Jurkat, Clone E6-1 (cell line): Measurements from ENCODE around the gene KIFC3.

Source experiments
- DNase-seq: peaks from one replicate; pipeline ENCODE4 v3.0.0-alpha.2; 2011; ENCODE audit warnings: low read depth, low spot score
- H3K4me3 ChIP-seq: 2 replicates; pipeline ENCODE4 v1.5.1; 2011; ENCODE audit warnings: mild to moderate bottlenecking, low read length, control low read depth, moderate library complexity

KIFC3 gene

DNA sequence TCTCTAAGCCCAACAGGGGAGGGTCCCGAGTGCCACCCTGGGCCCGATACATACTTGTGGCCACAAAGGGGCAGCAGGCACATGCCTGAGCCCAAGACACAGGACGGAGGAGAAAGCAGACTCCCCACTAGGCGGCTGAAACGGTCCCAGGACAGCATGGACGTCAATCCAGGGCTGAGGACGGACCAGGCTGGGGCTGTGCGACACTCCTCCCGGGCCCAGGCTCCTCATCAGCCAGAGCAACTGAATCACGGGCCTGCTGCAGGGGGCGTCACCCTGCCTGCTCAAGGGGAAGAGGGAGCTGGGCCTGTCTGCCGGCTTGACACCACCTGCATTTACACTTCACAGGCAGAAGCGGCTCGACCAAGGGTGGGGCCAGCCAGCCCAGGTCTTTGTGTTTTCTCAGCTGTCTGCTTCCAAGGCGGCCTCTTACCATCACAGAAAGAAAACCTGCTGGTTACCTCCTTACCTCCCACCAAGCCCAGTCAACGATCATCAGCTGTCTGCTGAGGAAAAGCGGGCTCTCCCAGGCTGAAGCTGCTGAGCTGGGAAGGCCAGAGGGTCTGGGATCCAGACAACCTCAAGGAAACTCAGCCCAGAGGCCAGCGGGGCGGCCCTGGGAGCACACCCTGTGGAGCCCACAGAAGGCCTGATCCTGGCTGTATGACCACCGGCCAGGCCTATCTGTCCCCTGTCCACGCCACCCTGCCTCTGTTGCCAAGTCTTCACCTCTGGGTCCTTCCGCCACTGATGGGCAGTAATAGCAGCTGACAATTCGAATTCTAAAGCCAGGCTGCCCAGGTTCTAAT, 26.4 kb downstream of the KIFC3 start:
- DNase-seq, result no peak
- H3K4me3 ChIP-seq, result no peak overlapping the region

DNA sequence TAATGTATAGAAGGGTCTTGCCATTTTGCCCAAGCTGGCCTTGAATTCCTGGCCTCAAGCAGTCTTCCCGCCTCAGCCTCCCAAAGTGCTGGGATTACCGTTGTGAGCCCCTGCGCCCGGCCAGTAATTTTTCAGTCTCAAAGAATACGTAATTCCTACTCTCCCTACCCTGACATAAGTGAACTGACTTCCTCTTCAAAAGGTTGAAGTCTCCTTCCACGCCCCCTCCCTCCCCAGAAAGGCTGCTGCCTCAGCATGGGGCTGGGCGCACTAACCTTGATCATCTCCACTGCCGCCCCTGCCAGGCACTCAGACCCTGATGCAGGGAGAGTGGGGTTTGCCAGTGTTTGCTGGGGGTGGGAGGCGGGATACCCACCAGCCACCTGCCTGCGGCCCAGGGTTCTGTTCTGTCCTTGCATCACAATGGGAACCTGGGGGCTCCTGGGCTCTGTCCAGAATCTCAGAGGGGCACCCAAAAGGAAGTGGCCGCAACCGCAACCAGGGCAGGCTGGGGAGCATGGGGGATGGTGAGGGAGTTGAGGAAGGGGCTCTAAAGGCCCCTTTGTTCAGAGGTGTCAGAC, 27.5 kb downstream of the KIFC3 start:
- no peak overlapping the region for H3K4me3 ChIP-seq

DNA sequence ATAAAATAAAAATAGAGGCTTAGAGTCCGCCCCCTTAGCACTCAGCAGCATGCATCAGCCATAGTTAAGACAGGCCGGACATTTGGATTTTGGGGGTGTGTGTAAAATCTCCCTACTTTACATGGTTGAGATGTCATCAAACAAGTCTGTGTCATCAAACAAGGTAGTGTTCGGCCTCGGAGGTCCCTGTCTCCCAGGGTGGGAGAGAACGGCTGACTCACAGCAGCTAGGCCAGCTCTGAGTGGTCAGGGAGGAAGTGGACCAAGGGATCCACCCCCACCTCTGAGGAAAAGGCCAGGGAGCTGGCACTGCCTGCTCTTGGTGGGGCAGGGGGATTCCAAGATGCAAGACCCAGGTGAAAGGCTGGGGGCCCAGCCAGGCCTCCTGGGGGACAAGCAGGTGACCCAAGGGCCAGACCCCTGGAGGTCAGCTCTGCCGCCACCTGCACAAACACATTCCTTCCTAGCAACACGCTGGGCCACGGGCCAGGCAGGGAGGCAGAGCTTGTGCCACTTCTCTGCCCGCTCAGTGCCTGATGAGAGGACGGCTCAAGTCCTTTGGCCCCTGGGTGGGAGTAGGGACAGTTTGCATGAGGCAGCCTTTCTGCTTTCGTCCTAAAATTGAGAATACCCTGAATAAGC, 28.5 kb downstream of the KIFC3 start:
- no peak for DNase-seq
- no peak overlapping the region for H3K4me3 ChIP-seq

More for the DNA sequence above, 27.5 kb downstream of the KIFC3 start:
- DNase-seq, result no peak

DNA sequence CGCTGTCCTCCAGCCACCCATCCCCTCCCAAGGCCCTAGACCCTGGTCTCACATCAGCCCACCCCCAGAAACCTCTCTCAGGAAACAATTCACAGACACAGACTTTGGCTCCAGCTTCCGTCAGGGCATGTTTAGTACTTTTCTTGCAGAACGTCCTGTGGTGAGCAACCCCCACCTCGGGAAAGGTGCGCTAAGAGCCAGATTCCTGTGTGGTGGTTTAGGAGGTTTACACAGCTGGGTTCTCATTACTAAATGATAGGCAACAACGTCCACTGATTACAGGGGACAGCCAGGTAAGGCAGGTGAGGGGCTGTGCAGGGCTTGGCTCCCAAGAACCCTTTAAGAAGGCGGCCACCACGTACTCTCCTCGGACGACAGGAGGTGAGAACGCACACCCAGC, 29.3 kb downstream of the KIFC3 start:
- no peak overlapping the region for H3K4me3 ChIP-seq
- DNase-seq, result no peak

DNA sequence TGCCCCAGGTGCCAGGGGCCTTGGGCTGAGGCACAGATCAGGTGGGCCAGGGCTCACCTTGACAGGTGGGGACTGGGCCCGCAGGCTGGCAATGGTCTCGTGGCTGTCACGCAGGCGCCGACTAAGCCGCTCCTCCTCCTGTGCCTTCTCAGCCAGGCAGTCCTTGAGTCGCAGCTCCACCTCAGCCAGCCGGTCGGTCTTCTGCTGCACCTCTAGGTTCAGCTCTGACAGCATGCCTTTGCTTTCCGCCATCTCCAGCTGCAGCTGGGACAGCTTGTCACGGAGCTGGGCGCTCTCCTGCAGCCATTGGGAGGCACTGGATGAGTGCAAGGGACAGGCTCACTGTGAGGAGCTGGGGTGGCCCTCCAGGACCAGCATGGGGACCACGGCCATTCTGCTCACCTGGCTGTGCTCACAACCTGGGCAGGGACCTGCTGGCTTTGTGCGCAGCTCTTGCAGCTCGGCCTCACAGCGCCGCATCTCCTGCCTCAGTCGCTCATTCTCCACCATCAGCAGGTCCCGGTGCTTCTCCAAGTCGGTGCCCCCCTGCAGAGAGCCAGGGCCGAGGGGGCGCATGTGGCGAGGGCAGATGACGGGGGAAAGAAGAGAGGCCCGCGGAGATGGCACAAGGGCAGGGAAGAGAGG, 31.0 kb downstream of the KIFC3 start:
- DNase-seq, result no peak

DNA sequence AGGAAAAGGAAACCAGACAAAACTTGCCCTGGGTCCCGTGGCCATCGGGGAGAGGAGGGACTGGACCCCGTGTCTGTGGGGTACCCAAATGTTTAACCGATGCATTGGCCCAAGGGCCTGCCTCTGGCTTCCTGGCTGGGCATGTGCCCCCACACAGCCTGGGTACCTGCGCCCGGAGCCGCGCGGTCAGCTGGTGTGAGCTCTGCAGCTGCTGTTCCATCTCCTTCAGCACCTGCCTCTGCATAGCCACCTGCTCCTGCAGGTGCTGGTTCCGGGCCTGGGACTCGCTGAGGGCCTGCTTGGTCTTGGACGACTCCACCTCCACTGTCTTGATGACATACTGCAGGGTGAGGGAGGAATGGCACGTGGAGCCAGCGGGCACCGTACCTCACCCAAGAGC, 31.9 kb downstream of the KIFC3 start:
- DNase-seq, result no peak
- no peak overlapping the region for H3K4me3 ChIP-seq

More for the DNA sequence above, 31.0 kb downstream of the KIFC3 start:
- no peak overlapping the region for H3K4me3 ChIP-seq

DNA sequence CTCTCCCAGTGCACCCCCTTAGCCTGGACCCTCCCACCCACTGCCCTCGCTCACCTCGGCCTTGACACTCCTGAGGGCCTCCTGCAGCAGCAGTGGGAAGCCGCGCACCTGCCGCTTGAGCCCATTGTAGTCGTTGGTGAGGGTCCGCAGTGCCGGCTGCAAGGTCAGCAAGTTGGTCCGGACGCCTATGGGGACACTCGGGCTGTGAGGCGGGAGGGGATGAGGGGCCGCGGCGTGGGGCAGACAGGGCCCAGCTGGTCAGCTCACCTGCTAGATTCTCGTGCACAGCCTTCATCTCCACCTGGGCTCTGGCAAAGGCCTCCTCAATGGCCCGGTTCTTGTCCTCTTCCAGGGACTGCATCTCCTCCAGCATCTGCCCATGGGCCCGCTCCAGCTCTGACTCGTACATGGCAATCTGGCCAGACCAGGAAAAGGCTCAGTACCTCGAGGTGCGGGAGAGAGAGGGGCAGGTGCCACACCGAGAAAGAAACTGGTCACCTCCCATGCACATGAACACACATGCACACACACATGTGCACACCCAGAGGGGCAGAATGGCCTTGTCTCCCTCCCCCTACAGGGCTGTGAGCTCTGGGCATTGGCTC, 32.6 kb downstream of the KIFC3 start:
- no peak for DNase-seq
- H3K4me3 ChIP-seq, result no peak overlapping the region

DNA sequence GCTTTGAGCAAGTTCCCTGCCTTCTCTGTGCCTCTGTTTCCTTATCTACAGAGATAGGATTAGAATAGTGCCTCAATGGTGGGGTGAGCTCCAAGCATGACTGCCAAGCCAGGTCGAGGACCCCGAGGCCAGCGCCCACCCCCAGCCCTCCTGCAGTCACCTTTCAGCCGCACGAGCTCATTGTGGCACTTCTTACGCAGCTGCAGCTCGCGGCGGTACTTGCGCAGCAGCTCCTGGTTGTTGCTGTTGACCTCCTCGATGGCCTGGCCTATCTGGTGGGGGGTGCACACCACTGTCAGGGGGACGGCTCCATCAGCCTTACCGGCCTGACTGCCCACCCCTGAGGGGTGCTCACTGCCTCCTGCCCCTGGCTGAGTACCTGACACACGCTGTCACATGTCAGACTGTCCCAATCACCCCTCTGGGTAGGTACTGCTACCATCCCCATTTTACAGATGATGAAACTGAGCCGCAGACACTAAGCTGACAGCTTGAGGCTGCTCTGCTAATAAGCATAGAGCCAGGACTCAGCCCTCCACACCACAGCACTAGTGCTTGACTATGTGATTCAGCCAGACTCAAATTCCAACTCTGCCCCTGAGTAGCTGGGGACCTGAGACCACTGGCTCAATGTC, 35.5 kb downstream of the KIFC3 start:
- no peak overlapping the region for H3K4me3 ChIP-seq
- no peak for DNase-seq

DNA sequence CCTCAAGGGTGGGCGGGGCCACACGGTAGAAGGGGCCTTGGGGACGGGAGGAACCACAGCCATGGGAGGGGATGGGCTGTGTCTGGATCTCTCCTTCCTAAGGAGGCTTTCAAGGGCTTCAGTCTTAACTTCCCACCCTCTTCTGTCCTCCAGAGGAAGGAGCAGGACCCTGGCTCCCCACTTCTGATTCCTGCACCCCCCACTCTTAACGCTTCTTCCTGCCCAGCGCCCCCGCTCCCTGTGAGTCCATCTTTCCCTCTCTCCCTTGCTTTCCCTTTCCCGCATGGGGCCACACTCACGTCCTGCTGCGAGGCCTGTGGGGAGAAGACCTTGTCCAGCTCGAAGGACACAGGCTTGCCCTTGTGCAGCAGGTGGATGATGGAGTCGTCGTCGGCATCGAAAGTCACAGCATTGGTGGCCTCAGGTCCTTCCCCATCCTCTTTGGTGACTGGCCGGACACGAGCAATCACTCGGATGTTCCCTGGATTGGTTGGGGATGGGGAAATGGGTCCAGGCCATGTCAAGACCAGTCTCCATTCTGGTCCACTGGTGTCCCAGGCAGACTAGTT, 37.0 kb downstream of the KIFC3 start:
- DNase-seq, result no peak
- no peak overlapping the region for H3K4me3 ChIP-seq

DNA sequence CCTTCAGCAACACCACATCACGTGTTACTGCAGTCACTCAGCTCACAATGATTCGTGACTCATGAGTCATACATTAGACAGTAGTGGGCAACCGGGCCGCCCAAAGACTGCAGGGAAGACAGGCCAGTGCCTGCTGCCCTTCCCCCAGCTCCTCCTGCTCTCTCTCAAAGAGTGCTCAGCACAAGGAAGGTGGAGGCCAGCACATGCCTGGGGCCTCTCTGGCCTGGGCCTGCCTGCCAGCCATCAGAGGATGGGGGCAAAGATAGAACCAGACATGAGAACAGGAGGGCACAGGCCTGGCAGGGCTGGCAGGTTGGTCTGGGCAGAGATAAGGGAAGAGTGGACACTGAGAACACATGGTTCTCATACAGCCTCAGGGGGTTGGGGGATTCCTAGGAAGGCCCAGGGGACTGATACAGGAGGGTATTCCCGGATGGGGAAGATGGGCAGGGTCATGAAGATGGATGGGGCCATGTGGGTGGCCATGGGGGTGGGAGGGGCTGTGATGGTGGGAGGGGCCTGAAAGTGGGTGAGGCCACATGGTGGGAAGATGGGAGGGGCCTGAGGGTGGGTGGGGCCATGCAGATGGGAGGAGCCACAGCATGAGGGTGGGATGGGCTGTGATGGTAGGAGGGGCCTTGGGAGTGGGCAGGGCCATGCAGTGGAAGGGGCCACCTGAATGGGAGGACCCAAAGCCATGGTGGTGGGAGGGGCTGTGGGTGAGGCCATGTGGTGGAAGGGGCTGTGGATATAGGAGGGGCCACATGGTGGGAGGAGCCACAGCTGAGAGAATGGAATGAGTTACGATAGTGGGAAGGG, 37.7 kb downstream of the KIFC3 start:
- H3K4me3 ChIP-seq, result no peak overlapping the region
- DNase-seq, result peak; percentile 51

DNA sequence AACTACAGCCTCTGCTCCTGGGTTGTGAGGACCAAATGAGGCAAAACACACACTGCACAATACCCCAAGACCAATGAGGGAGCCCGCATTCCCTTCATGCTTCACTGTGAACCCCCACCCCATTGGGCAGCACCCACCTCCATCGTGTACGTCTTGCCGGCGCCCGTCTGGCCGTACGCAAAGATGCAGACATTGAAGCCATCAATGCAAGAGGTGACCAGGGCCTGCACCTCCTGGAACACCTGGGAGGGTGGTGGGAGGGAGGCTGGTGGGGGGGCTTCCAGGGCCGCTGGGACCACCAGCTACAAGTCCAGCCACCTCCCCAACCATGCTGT, 38.3 kb downstream of the KIFC3 start:
- no peak for DNase-seq
- no peak overlapping the region for H3K4me3 ChIP-seq

DNA sequence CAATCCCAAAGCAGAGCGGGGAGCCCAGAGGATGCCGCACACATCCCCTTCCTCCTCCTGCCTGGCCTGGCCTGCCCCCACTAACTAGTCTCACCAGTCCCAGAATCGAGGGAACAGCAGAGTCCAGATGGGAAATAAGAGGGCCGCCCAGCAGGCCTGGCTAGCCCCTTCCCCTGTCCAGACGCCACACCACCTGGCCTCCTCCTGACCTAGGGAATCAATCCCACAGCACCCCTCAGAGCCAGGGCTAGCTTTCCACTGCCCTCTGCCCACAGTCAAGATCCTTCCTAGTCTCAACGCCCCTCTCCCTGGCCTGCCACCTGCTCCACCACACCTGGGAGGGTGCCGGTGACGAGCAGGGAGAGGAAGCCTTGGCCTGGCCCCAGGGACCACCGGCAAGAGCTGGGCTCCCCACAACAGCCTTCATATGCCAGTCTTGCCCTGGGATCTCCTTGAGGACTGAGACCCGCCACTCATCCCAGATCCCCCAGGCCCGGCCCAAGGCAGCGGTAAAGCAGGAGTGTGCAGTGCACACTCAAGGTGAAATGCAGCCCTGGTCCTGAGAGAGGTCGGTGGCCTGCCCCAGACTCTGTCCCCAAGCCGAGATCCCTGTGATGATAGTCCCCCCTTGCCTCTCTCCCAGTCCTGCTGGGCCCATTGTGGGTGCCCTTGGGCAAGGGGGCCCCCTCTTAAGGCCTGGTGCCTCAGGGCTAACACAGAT, 38.8 kb downstream of the KIFC3 start:
- no peak for DNase-seq
- no peak overlapping the region for H3K4me3 ChIP-seq

DNA sequence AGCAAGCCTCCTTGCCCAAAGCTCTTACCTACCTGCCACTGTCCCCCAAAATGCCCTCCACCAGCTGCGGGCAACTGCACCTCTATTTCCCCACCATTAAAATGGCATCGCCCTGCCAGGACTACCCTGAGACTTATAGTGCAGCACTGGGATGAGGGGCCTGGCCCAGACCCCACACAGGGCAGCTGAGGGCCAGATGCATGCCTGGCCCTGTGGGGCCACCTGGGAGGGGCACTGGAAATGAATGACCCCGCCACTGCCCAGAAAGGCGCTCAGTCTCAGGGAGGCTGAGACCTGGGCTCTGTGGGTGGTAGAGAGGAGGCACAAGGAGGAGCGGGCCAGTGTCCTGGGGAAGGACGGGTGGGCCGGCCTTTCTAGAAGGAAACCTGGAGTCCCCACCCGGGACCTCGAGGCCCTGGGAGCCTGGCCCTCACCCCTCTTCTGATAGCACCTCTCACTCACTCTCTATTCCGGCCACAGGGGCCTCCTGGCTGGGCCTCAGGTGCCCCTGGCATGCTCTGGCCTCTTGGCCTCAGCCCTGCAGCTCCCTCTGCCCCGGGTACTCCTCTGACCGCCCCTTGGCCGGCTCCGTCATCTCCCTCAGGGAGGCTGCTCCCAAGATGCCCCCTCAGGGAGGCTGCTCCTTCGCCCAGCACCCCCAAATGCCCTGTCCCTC, 39.8 kb downstream of the KIFC3 start:
- no peak for DNase-seq
- H3K4me3 ChIP-seq, result no peak overlapping the region

DNA sequence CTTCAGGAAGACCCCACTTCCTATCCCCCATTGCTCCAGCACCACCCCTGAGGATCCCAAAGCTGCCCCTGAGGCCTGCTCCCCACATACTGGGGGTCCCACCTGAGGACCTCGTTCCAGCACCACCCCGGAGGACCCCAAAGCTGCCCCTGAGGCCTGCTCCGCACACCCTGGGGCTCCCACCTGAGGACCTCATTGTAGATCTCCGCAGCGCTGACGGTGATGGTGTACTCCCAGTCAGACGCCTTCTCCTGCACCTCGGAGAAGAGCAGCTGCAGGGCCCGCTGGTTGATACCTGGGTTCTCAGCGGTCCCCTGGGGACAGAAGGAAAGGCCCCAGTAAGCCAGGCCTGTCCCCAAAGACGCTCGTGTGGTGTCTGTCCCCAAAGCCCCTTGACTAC, 40.3 kb downstream of the KIFC3 start:
- no peak for DNase-seq
- no peak overlapping the region for H3K4me3 ChIP-seq

DNA sequence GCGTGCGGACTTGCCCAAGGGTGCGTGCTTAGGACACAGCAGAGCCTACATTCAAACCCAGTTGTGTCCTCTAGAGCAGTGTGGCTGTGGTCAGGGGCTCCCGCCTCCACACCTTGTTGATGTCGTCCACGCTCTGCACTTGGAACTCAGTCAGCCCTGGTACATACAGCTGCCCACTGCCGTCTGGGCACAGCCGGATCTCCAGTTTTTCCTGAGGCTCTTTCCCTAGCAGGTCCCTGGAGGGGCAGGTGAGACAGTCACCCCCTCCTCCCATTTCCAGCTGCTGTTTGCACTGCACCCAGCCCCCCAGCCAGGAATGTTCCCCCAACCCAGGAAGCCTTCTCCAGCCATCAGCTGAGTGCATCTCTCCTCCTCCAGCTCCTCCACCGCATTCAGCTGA, 41.0 kb downstream of the KIFC3 start:
- no peak overlapping the region for H3K4me3 ChIP-seq
- DNase-seq, result no peak

DNA sequence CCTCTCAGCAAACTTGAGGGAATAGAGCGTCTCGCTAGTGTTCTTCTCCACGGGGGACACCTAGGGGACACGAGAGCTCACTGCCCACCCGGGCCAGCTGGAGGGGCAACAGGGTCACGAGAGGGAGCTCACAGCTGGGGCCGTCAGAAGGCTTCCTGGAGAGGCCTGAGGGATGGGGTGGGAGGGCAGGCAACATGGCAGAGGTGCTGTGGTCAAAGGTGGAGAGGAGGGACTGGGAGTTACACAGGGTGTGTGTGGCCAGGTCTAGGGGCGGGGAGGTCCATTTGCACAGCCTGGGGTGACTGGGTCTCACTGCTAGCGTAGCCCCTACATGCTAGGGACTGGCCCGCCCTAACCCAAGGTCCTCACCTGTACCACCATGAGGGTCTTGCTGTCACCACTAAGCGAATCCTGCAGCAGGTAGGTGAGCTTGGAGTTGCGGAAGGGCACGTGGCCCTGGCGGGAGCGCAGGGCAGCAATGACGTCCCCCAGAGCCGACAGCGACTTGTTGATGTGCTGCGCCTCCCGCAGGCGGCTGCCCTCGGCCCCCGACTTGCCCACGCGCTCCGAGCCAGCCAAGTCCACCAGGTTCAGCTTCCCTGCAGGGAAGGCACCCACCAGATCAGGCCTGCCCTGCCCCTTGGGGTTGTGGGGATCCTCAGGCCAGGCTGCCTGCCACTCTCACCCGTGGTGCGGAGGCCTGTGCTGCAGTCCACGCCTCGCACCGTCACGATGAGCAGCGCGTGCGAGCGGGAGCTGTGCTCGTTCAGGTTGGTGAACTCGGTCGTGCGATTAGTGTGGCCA, 41.7 kb downstream of the KIFC3 start:
- no peak overlapping the region for H3K4me3 ChIP-seq
- DNase-seq, result no peak
